ENCODE measurements around the gene STAT1. TPM values are rescaled to one million over a fixed set of nuclear protein-coding genes. Genes with fewer than 3 reads are reported as not detected.

The STAT1 gene
- total RNA-seq, 1 donor from 2014 or later = 139 TPM

- DNase-seq (ENCODE audit: low spot score) = no peak
- Mint-ChIP-seq H3K4me3 (ENCODE audit: low read depth) (no peak overlapping the region), H3K27ac (no peak overlapping the region), H3K4me1 (ENCODE audit: low read depth) (peaks cover 10% of the 10 kb centered on the region), H3K36me3 (ENCODE audit: low read depth) (peaks cover 55% of the 10 kb centered on the region), H3K9me3 (no peaks in the 10 kb centered on the region), H3K27me3 (ENCODE audit: low read depth) (no peaks in the 10 kb centered on the region)
- intact Hi-C loops (cut with micrococcal nuclease) = no loop called here
These were observed 81.5 kb downstream of the STAT1 start for GRCh38 chr2:190932514-190932913.

GRCh38 chr2:190930411-190930810 is 83.6 kb downstream of the STAT1 start:
- intact Hi-C loops (cut with micrococcal nuclease) = no loop called here
- H3K27ac Mint-ChIP-seq = no peak overlapping the region
- H3K4me1 Mint-ChIP-seq (ENCODE audit: low read depth) = peaks cover 10% of the 10 kb centered on the region
- H3K36me3 Mint-ChIP-seq (ENCODE audit: low read depth) = peaks cover 63% of the 10 kb centered on the region
- no peaks in the 10 kb centered on the region for H3K9me3 Mint-ChIP-seq
- no peak for DNase-seq (ENCODE audit: low spot score)
- H3K4me3 Mint-ChIP-seq (ENCODE audit: low read depth) = no peak overlapping the region
- no peaks in the 10 kb centered on the region for H3K27me3 Mint-ChIP-seq (ENCODE audit: low read depth)

GRCh38 chr2:190929919-190930318 is 84.1 kb downstream of the STAT1 start:
- H3K9me3 Mint-ChIP-seq = no peaks in the 10 kb centered on the region
- no peak overlapping the region for H3K4me3 Mint-ChIP-seq (ENCODE audit: low read depth)
- H3K4me1 Mint-ChIP-seq (ENCODE audit: low read depth) = peaks cover 10% of the 10 kb centered on the region
- intact Hi-C loops (cut with micrococcal nuclease) = no loop called here
- peaks cover 66% of the 10 kb centered on the region for H3K36me3 Mint-ChIP-seq (ENCODE audit: low read depth)
- DNase-seq (ENCODE audit: low spot score) = no peak
- H3K27ac Mint-ChIP-seq = no peak overlapping the region
- no peaks in the 10 kb centered on the region for H3K27me3 Mint-ChIP-seq (ENCODE audit: low read depth)

GRCh38 chr2:190927301-190927700 is 86.7 kb downstream of the STAT1 start:
- intact Hi-C loops (cut with micrococcal nuclease) = no loop called here

GRCh38 chr2:190922376-190922775 is 91.6 kb downstream of the STAT1 start:
- Mint-ChIP-seq H3K9me3 (no peaks in the 10 kb centered on the region), H3K4me1 (ENCODE audit: low read depth) (peaks cover 19% of the 10 kb centered on the region), H3K4me3 (ENCODE audit: low read depth) (no peak overlapping the region), H3K27ac (no peak overlapping the region), H3K36me3 (ENCODE audit: low read depth) (peaks cover 75% of the 10 kb centered on the region), H3K27me3 (ENCODE audit: low read depth) (no peaks in the 10 kb centered on the region)
- DNase-seq (ENCODE audit: low spot score) = no peak
- intact Hi-C loops (cut with micrococcal nuclease) = no loop called here

More at GRCh38 chr2:190927301-190927700, 86.7 kb downstream of the STAT1 start:
- H3K27me3 Mint-ChIP-seq (ENCODE audit: low read depth) = no peaks in the 10 kb centered on the region
- peaks cover 9% of the 10 kb centered on the region for H3K4me1 Mint-ChIP-seq (ENCODE audit: low read depth)
- H3K27ac Mint-ChIP-seq = no peak overlapping the region
- no peak overlapping the region for H3K4me3 Mint-ChIP-seq (ENCODE audit: low read depth)
- no peaks in the 10 kb centered on the region for H3K9me3 Mint-ChIP-seq
- peaks cover 77% of the 10 kb centered on the region for H3K36me3 Mint-ChIP-seq (ENCODE audit: low read depth)
- DNase-seq (ENCODE audit: low spot score) = no peak

- DNase-seq (ENCODE audit: low spot score) = no peak
- H3K4me3 Mint-ChIP-seq (ENCODE audit: low read depth) = no peak overlapping the region
- intact Hi-C loops (cut with micrococcal nuclease) = no loop called here
- H3K27me3 Mint-ChIP-seq (ENCODE audit: low read depth) = no peaks in the 10 kb centered on the region
- H3K4me1 Mint-ChIP-seq (ENCODE audit: low read depth) = peaks cover 34% of the 10 kb centered on the region
- no peaks in the 10 kb centered on the region for H3K9me3 Mint-ChIP-seq
- H3K27ac Mint-ChIP-seq = no peak overlapping the region
- peaks cover 75% of the 10 kb centered on the region for H3K36me3 Mint-ChIP-seq (ENCODE audit: low read depth)
These were observed 93.9 kb downstream of the STAT1 start for GRCh38 chr2:190920085-190920484.

Other genes with a start within 250 kb of the STAT1 start
- gene GLS, start 133.3 kb downstream of the STAT1 start, total RNA-seq = 195 and 201 TPM in 2 replicates
- 92.2 and 96.9 TPM in 2 replicates for gene STAT4, start 136.8 kb upstream of the STAT1 start, total RNA-seq
- 7.0 and 12.2 TPM in 2 replicates for gene MYO1B, start 231.2 kb upstream of the STAT1 start, total RNA-seq

Measured in activated T-helper 2 cell treated with anti-CD3 and anti-CD28 coated beads, Interferon-gamma antibody, Interleukin-2, Interleukin-4, amounts not matched to agents 10 μg/mL and 5 μg/mL and 100 μg/mL, durations not matched to agents 14 hours and 24 hours and 36 hours (primary cell).